ENCODE results near the gene NRARP.

DNA sequence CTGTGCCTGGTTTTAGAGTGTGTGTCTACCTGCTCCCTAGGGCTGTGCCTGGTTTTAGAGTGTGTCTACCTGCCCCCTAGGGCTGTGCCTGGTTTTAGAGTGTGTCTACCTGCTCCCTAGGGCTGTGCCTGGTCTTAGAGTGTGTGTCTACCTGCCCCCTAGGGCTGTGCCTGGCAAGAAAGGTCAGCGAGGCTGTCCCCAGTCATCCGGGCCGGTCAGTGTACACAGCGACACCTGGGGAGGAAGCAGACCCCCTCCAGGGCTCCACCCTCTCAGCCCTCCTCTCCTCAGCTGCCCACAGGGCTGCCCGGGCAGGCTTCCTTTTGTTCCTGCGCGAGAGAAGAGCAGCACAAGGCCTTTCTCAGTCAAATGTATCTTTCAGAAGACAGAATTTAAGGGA, 4.1 kb downstream of the NRARP start:
- TF ChIP-seq, protein P1, sequence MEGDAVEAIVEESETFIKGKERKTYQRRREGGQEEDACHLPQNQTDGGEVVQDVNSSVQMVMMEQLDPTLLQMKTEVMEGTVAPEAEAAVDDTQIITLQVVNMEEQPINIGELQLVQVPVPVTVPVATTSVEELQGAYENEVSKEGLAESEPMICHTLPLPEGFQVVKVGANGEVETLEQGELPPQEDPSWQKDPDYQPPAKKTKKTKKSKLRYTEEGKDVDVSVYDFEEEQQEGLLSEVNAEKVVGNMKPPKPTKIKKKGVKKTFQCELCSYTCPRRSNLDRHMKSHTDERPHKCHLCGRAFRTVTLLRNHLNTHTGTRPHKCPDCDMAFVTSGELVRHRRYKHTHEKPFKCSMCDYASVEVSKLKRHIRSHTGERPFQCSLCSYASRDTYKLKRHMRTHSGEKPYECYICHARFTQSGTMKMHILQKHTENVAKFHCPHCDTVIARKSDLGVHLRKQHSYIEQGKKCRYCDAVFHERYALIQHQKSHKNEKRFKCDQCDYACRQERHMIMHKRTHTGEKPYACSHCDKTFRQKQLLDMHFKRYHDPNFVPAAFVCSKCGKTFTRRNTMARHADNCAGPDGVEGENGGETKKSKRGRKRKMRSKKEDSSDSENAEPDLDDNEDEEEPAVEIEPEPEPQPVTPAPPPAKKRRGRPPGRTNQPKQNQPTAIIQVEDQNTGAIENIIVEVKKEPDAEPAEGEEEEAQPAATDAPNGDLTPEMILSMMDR (tag by site-specific recombination; IDR thresholded peaks at IDR 0.05), result no peak
- TF ChIP-seq ZNF311 (tag by site-specific recombination; IDR thresholded peaks at IDR 0.05; ENCODE audit: borderline replicate concordance), result no peak
- TF ChIP-seq ZNF10 (tag by site-specific recombination; IDR thresholded peaks at IDR 0.05), result no peak
- no peak for TF ChIP-seq ZNF221 (tag by site-specific recombination; IDR thresholded peaks at IDR 0.05; ENCODE audit: borderline replicate concordance)
- TF ChIP-seq, protein P2, sequence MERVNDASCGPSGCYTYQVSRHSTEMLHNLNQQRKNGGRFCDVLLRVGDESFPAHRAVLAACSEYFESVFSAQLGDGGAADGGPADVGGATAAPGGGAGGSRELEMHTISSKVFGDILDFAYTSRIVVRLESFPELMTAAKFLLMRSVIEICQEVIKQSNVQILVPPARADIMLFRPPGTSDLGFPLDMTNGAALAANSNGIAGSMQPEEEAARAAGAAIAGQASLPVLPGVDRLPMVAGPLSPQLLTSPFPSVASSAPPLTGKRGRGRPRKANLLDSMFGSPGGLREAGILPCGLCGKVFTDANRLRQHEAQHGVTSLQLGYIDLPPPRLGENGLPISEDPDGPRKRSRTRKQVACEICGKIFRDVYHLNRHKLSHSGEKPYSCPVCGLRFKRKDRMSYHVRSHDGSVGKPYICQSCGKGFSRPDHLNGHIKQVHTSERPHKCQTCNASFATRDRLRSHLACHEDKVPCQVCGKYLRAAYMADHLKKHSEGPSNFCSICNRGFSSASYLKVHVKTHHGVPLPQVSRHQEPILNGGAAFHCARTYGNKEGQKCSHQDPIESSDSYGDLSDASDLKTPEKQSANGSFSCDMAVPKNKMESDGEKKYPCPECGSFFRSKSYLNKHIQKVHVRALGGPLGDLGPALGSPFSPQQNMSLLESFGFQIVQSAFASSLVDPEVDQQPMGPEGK (tag by site-specific recombination; IDR thresholded peaks at IDR 0.05), result no peak
- no peak for TF ChIP-seq KLF8 (tag by site-specific recombination; IDR thresholded peaks at IDR 0.05)
- no peak for TF ChIP-seq HOXA7 (CRISPR knock-in tag; IDR thresholded peaks at IDR 0.05; ENCODE audit: borderline replicate concordance)
- TF ChIP-seq ZNF16 (tag by site-specific recombination; IDR thresholded peaks at IDR 0.05; ENCODE audit: low read depth), result no peak
- TF ChIP-seq ZNF768 (tag by site-specific recombination; IDR thresholded peaks at IDR 0.05), result no peak
- no peak for TF ChIP-seq ZNF792 (tag by site-specific recombination; IDR thresholded peaks at IDR 0.05)
- no peak for TF ChIP-seq SP7 (tag by site-specific recombination; IDR thresholded peaks at IDR 0.05)
